Measurements from ENCODE around the gene KLHL26. TPM values are rescaled to one million over a fixed set of nuclear protein-coding genes. Genes with fewer than 3 reads are reported as not detected.

The KLHL26 gene
- total and polyA plus RNA-seq, 5 donors from 2014 or later = 1.8 to 16.7 (median 3.2) TPM

- no peaks in the 10 kb centered on the region for H3K36me3 ChIP-seq (ENCODE audit: control insufficient read depth, insufficient read depth, low read length)
- no peak overlapping the region for H3K4me3 Mint-ChIP-seq
- no peak overlapping the region for H3K27ac Mint-ChIP-seq
- no peaks in the 10 kb centered on the region for H3K4me1 Mint-ChIP-seq
- no peaks in the 10 kb centered on the region for H3K36me3 Mint-ChIP-seq
- H3K9me3 ChIP-seq (ENCODE audit: control insufficient read depth in 2 of 2, low read length in 2 of 2) = no peaks in the 10 kb centered on the region
- no peak overlapping the region for H3K4me3 ChIP-seq (ENCODE audit: low read depth, low read length)
- H3K4me1 ChIP-seq (ENCODE audit: control insufficient read depth, insufficient read depth, low read length, poor library complexity, severe bottlenecking) = no peaks in the 10 kb centered on the region
- peaks cover 0 to 1% (median 0%) of the 10 kb centered on the region in 7 donors for H3K9me3 Mint-ChIP-seq
- H3K27me3 Mint-ChIP-seq = peaks cover 34% of the 10 kb centered on the region
- no peak for ATAC-seq (ENCODE audit: low read depth in 2 of 2)
- H3K27ac ChIP-seq (ENCODE audit: insufficient read depth, low read length, poor library complexity, severe bottlenecking) = no peak overlapping the region
- no peak for DNase-seq
- peaks cover 2% of the 10 kb centered on the region for H3K27me3 ChIP-seq (ENCODE audit: control insufficient read depth, insufficient read depth, low read length)
These were observed 15.9 kb upstream of the KLHL26 start for GRCh38 chr19:18620902-18621301.

GRCh38 chr19:18626906-18627305 lies 9.9 kb upstream of the KLHL26 start:
- no peaks in the 10 kb centered on the region for H3K9me3 Mint-ChIP-seq
- H3K27ac Mint-ChIP-seq = no peak overlapping the region
- no peak for ATAC-seq (ENCODE audit: low read depth in 2 of 2)
- no peaks in the 10 kb centered on the region for H3K9me3 ChIP-seq (ENCODE audit: control insufficient read depth in 2 of 2, low read length in 2 of 2)
- H3K4me1 Mint-ChIP-seq = no peaks in the 10 kb centered on the region
- no peak overlapping the region for H3K4me3 Mint-ChIP-seq
- H3K36me3 Mint-ChIP-seq = no peaks in the 10 kb centered on the region
- no peaks in the 10 kb centered on the region for H3K4me1 ChIP-seq (ENCODE audit: control insufficient read depth, insufficient read depth, low read length, poor library complexity, severe bottlenecking)
- H3K27ac ChIP-seq (ENCODE audit: insufficient read depth, low read length, poor library complexity, severe bottlenecking) = no peak overlapping the region
- no peak for DNase-seq
- H3K27me3 ChIP-seq (ENCODE audit: control insufficient read depth, insufficient read depth, low read length) = no peaks in the 10 kb centered on the region
- H3K36me3 ChIP-seq (ENCODE audit: control insufficient read depth, insufficient read depth, low read length) = no peaks in the 10 kb centered on the region
- H3K27me3 Mint-ChIP-seq = peaks cover 22% of the 10 kb centered on the region
- H3K4me3 ChIP-seq (ENCODE audit: low read depth, low read length) = no peak overlapping the region

GRCh38 chr19:18629166-18630088 lies 7.4 kb upstream of the KLHL26 start:
- H3K27me3 ChIP-seq (ENCODE audit: control insufficient read depth, insufficient read depth, low read length) = no peaks in the 10 kb centered on the region
- Mint-ChIP-seq H3K27ac (no peak overlapping the region), H3K27me3 (peaks cover 9% of the 10 kb centered on the region), H3K9me3 (no peaks in the 10 kb centered on the region), H3K4me1 (no peaks in the 10 kb centered on the region), H3K36me3 (no peaks in the 10 kb centered on the region), H3K4me3 (no peak overlapping the region)
- no peak for DNase-seq
- no peaks in the 10 kb centered on the region for H3K9me3 ChIP-seq (ENCODE audit: control insufficient read depth in 2 of 2, low read length in 2 of 2)
- no peaks in the 10 kb centered on the region for H3K4me1 ChIP-seq (ENCODE audit: control insufficient read depth, insufficient read depth, low read length, poor library complexity, severe bottlenecking)
- no peak overlapping the region for H3K27ac ChIP-seq (ENCODE audit: insufficient read depth, low read length, poor library complexity, severe bottlenecking)
- H3K4me3 ChIP-seq (ENCODE audit: low read depth, low read length) = no peak overlapping the region
- no peaks in the 10 kb centered on the region for H3K36me3 ChIP-seq (ENCODE audit: control insufficient read depth, insufficient read depth, low read length)
- no peak for ATAC-seq (ENCODE audit: low read depth in 2 of 2)

GRCh38 chr19:18633321-18633720 lies 3.5 kb upstream of the KLHL26 start:
- H3K4me3 ChIP-seq (ENCODE audit: low read depth, low read length) = no peak overlapping the region
- Mint-ChIP-seq H3K4me3 (peak overlapping the region in 1 of 4 donors; percentile 75), H3K36me3 (no peaks in the 10 kb centered on the region), H3K4me1 (peaks cover 0 to 35% (median 14%) of the 10 kb centered on the region in 4 donors), H3K27me3 (peaks cover 4% of the 10 kb centered on the region), H3K9me3 (no peaks in the 10 kb centered on the region), H3K27ac (no peak overlapping the region)
- no peak for ATAC-seq (ENCODE audit: low read depth in 2 of 2)
- no peaks in the 10 kb centered on the region for H3K36me3 ChIP-seq (ENCODE audit: control insufficient read depth, insufficient read depth, low read length)
- H3K4me1 ChIP-seq (ENCODE audit: control insufficient read depth, insufficient read depth, low read length, poor library complexity, severe bottlenecking) = peaks cover 25% of the 10 kb centered on the region
- DNase-seq = no peak
- H3K27ac ChIP-seq (ENCODE audit: insufficient read depth, low read length, poor library complexity, severe bottlenecking) = no peak overlapping the region
- no peaks in the 10 kb centered on the region for H3K9me3 ChIP-seq (ENCODE audit: control insufficient read depth in 2 of 2, low read length in 2 of 2)
- no peaks in the 10 kb centered on the region for H3K27me3 ChIP-seq (ENCODE audit: control insufficient read depth, insufficient read depth, low read length)

GRCh38 chr19:18634612-18635297 lies 2.1 kb upstream of the KLHL26 start:
- H3K4me1 ChIP-seq (ENCODE audit: control insufficient read depth, insufficient read depth, low read length, poor library complexity, severe bottlenecking) = peaks cover 25% of the 10 kb centered on the region
- H3K9me3 ChIP-seq (ENCODE audit: control insufficient read depth in 2 of 2, low read length in 2 of 2) = no peaks in the 10 kb centered on the region
- no peaks in the 10 kb centered on the region for H3K27me3 ChIP-seq (ENCODE audit: control insufficient read depth, insufficient read depth, low read length)
- no peaks in the 10 kb centered on the region for H3K36me3 ChIP-seq (ENCODE audit: control insufficient read depth, insufficient read depth, low read length)
- H3K4me3 ChIP-seq (ENCODE audit: low read depth, low read length) = no peak overlapping the region
- H3K27ac ChIP-seq (ENCODE audit: insufficient read depth, low read length, poor library complexity, severe bottlenecking) = no peak overlapping the region
- ATAC-seq (ENCODE audit: low read depth in 2 of 2) = no peak
- Mint-ChIP-seq H3K27ac (peak overlapping the region in 1 of 3 donors; percentile 61), H3K27me3 (peaks cover 3% of the 10 kb centered on the region), H3K9me3 (no peaks in the 10 kb centered on the region), H3K36me3 (peaks cover 3% of the 10 kb centered on the region), H3K4me1 (peaks cover 0 to 43% (median 18%) of the 10 kb centered on the region in 4 donors), H3K4me3 (peak overlapping the region in 2 of 4 donors; percentile 6 to 90)
- DNase-seq = no peak

- Histone ChIP-seq H3K9me3 (ENCODE audit: control insufficient read depth in 2 of 2, low read length in 2 of 2) (no peaks in the 10 kb centered on the region), H3K36me3 (ENCODE audit: control insufficient read depth, insufficient read depth, low read length) (no peaks in the 10 kb centered on the region), H3K27me3 (ENCODE audit: control insufficient read depth, insufficient read depth, low read length) (no peaks in the 10 kb centered on the region), H3K4me3 (ENCODE audit: low read depth, low read length) (no peak overlapping the region), H3K27ac (ENCODE audit: insufficient read depth, low read length, poor library complexity, severe bottlenecking) (no peak overlapping the region), H3K4me1 (ENCODE audit: control insufficient read depth, insufficient read depth, low read length, poor library complexity, severe bottlenecking) (peaks cover 25% of the 10 kb centered on the region)
- Mint-ChIP-seq H3K27me3 (no peaks in the 10 kb centered on the region), H3K27ac (peak overlapping the region in 2 of 3 donors; percentile 35 to 51), H3K36me3 (peaks cover 5% of the 10 kb centered on the region), H3K4me1 (peaks cover 0 to 45% (median 18%) of the 10 kb centered on the region in 4 donors), H3K9me3 (no peaks in the 10 kb centered on the region), H3K4me3 (peak overlapping the region; percentile 87 to 96 (median 90))
- no peak for DNase-seq
- no peak for ATAC-seq (ENCODE audit: low read depth in 2 of 2)
These were observed 1.0 kb upstream of the KLHL26 start for GRCh38 chr19:18635831-18636182.

- H3K27ac ChIP-seq (ENCODE audit: insufficient read depth, low read length, poor library complexity, severe bottlenecking) = peak overlapping the region; percentile 83
- Mint-ChIP-seq H3K27ac (peak overlapping the region in 2 of 3 donors; percentile 35 to 91), H3K27me3 (no peaks in the 10 kb centered on the region), H3K9me3 (no peaks in the 10 kb centered on the region), H3K36me3 (peaks cover 5% of the 10 kb centered on the region), H3K4me1 (peaks cover 0 to 47% (median 18%) of the 10 kb centered on the region in 4 donors), H3K4me3 (peak overlapping the region; percentile 61 to 96 (median 90))
- H3K4me3 ChIP-seq (ENCODE audit: low read depth, low read length) = peak overlapping the region; percentile 48
- H3K36me3 ChIP-seq (ENCODE audit: control insufficient read depth, insufficient read depth, low read length) = no peaks in the 10 kb centered on the region
- ATAC-seq (ENCODE audit: low read depth in 2 of 2) (peak; percentile 89 to 91), DNase-seq (peak; percentile 96 to 98 (median 97))
- peaks cover 25% of the 10 kb centered on the region for H3K4me1 ChIP-seq (ENCODE audit: control insufficient read depth, insufficient read depth, low read length, poor library complexity, severe bottlenecking)
- H3K9me3 ChIP-seq (ENCODE audit: control insufficient read depth in 2 of 2, low read length in 2 of 2) = no peaks in the 10 kb centered on the region
- H3K27me3 ChIP-seq (ENCODE audit: control insufficient read depth, insufficient read depth, low read length) = no peaks in the 10 kb centered on the region
These were observed 452 bp upstream of the KLHL26 start for GRCh38 chr19:18636183-18636968.

All from CD4-positive, CD25-positive, alpha-beta regulatory T cell (primary cell).